ENCODE data around the gene GRIK1.

Gene GRIK1

DNA sequence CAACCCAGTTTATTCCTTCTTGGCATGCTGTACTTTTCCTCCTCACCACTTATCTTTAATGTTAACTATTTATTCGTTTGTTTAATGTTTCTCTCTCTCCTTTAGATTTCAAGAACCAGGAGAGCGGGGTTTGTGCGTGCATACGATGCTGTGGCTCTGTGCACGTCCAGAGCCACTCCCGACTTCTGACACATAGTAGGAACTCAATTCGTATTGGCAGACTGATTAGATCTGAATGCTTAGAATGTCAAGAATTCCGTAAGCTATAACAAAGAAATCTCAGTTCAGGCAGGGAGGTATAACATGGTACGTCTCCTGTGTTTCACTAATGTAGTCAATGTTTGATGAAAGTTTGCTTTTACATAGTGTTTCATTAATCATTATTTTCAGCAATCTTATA lies 7.3 kb upstream of the GRIK1 start:
- Histone ChIP-seq H4K20me1 (ENCODE audit: insufficient read depth, low read length) (no peaks in the 10 kb centered on the region), H3K9me3 (ENCODE audit: insufficient read depth, low read length, severe bottlenecking) (no peaks in the 10 kb centered on the region), H3K27me3 (ENCODE audit: insufficient read depth, low read length, poor library complexity) (no peaks in the 10 kb centered on the region), H3K9ac (ENCODE audit: low read depth, low read length) (no peak overlapping the region), H3K36me3 (ENCODE audit: insufficient read depth, low read length) (no peaks in the 10 kb centered on the region), H2AFZ (ENCODE audit: low read depth, low read length) (no peak overlapping the region), H3K4me1 (ENCODE audit: insufficient read depth, low read length) (no peaks in the 10 kb centered on the region), H3K4me3 (ENCODE audit: low read depth in 1 of 2, low read length in 2 of 2) (no peak overlapping the region), H3K79me2 (ENCODE audit: insufficient read depth, low read length) (no peaks in the 10 kb centered on the region), H3K4me2 (ENCODE audit: insufficient read depth, low read length) (no peak overlapping the region), H3K27ac (ENCODE audit: low read length) (no peak overlapping the region)
- DNase-seq (no peak), ATAC-seq (ENCODE audit: insufficient read depth, low read depth) (no peak)
- TF ChIP-seq, protein P1, sequence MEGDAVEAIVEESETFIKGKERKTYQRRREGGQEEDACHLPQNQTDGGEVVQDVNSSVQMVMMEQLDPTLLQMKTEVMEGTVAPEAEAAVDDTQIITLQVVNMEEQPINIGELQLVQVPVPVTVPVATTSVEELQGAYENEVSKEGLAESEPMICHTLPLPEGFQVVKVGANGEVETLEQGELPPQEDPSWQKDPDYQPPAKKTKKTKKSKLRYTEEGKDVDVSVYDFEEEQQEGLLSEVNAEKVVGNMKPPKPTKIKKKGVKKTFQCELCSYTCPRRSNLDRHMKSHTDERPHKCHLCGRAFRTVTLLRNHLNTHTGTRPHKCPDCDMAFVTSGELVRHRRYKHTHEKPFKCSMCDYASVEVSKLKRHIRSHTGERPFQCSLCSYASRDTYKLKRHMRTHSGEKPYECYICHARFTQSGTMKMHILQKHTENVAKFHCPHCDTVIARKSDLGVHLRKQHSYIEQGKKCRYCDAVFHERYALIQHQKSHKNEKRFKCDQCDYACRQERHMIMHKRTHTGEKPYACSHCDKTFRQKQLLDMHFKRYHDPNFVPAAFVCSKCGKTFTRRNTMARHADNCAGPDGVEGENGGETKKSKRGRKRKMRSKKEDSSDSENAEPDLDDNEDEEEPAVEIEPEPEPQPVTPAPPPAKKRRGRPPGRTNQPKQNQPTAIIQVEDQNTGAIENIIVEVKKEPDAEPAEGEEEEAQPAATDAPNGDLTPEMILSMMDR (IDR thresholded peaks at IDR 0.05; ENCODE audit: borderline replicate concordance, extremely low read depth, low read length, poor library complexity, severe bottlenecking): no peak
- TF ChIP-seq EZH2 (IDR thresholded peaks at IDR 0.05; ENCODE audit: borderline replicate concordance, low read depth, low read length, severe bottlenecking): no peak

DNA sequence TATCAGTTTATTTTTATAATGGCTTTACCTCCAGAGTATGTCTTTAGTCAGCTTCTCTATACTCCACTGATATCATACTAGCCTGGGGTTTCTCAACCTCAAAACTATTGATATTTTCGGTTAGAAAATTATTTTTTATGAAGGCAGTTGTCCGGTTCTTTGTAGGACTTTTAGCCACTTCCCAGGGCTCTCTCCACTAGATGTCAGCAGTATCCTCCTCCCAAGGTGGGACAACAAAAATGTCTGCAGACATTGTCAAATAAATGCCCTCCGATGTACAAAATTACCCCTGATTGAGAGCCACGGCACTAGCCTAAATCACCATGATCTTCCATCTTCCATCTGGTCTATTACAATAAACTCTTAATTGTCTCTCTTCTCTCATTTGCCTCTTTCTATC lies 4.1 kb upstream of the GRIK1 start:
- TF ChIP-seq EZH2 (IDR thresholded peaks at IDR 0.05; ENCODE audit: borderline replicate concordance, low read depth, low read length, severe bottlenecking): no peak
- TF ChIP-seq, protein P1 (IDR thresholded peaks at IDR 0.05; ENCODE audit: borderline replicate concordance, extremely low read depth, low read length, poor library complexity, severe bottlenecking): no peak
- no peak overlapping the region for H3K27ac ChIP-seq (ENCODE audit: low read length)
- no peaks in the 10 kb centered on the region for H3K36me3 ChIP-seq (ENCODE audit: insufficient read depth, low read length)
- H3K4me3 ChIP-seq (ENCODE audit: low read depth in 1 of 2, low read length in 2 of 2): no peak overlapping the region
- no peaks in the 10 kb centered on the region for H3K79me2 ChIP-seq (ENCODE audit: insufficient read depth, low read length)
- no peak overlapping the region for H3K4me2 ChIP-seq (ENCODE audit: insufficient read depth, low read length)
- no peaks in the 10 kb centered on the region for H3K4me1 ChIP-seq (ENCODE audit: insufficient read depth, low read length)
- no peak for ATAC-seq (ENCODE audit: insufficient read depth, low read depth)
- DNase-seq: no peak
- no peaks in the 10 kb centered on the region for H3K9me3 ChIP-seq (ENCODE audit: insufficient read depth, low read length, severe bottlenecking)
- no peak overlapping the region for H3K9ac ChIP-seq (ENCODE audit: low read depth, low read length)
- no peaks in the 10 kb centered on the region for H4K20me1 ChIP-seq (ENCODE audit: insufficient read depth, low read length)
- no peaks in the 10 kb centered on the region for H3K27me3 ChIP-seq (ENCODE audit: insufficient read depth, low read length, poor library complexity)
- H2AFZ ChIP-seq (ENCODE audit: low read depth, low read length): no peak overlapping the region

DNA sequence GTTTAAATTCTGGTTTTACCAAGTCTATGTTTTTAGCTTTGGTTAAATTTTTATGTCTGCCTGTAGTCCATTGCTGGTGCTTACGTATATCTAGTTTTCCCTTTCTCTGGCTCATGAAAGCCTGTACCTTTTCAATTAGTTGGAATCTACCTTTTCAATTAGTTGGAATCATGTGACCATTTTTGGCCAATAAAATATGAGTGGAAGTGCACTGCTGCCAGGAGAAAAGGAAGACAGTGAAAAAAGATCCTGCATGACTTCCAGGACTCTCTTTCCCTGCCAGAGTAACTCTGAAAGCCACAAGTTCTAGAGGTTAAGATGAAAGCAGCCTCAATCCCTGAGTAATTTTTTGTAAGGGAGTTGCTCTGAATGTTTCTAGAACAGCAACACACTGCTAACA lies 2.2 kb upstream of the GRIK1 start:
- Histone ChIP-seq H3K27ac (ENCODE audit: low read length) (no peak overlapping the region), H2AFZ (ENCODE audit: low read depth, low read length) (no peak overlapping the region), H3K4me1 (ENCODE audit: insufficient read depth, low read length) (no peaks in the 10 kb centered on the region), H3K4me2 (ENCODE audit: insufficient read depth, low read length) (no peak overlapping the region), H3K36me3 (ENCODE audit: insufficient read depth, low read length) (no peaks in the 10 kb centered on the region), H3K4me3 (ENCODE audit: low read depth in 1 of 2, low read length in 2 of 2) (no peak overlapping the region), H3K27me3 (ENCODE audit: insufficient read depth, low read length, poor library complexity) (no peaks in the 10 kb centered on the region), H3K9ac (ENCODE audit: low read depth, low read length) (no peak overlapping the region), H3K9me3 (ENCODE audit: insufficient read depth, low read length, severe bottlenecking) (no peaks in the 10 kb centered on the region), H3K79me2 (ENCODE audit: insufficient read depth, low read length) (no peaks in the 10 kb centered on the region), H4K20me1 (ENCODE audit: insufficient read depth, low read length) (no peaks in the 10 kb centered on the region)
- no peak for DNase-seq
- no peak for ATAC-seq (ENCODE audit: insufficient read depth, low read depth)
- TF ChIP-seq, protein P1 (IDR thresholded peaks at IDR 0.05; ENCODE audit: borderline replicate concordance, extremely low read depth, low read length, poor library complexity, severe bottlenecking): no peak
- no peak for TF ChIP-seq EZH2 (IDR thresholded peaks at IDR 0.05; ENCODE audit: borderline replicate concordance, low read depth, low read length, severe bottlenecking)

DNA sequence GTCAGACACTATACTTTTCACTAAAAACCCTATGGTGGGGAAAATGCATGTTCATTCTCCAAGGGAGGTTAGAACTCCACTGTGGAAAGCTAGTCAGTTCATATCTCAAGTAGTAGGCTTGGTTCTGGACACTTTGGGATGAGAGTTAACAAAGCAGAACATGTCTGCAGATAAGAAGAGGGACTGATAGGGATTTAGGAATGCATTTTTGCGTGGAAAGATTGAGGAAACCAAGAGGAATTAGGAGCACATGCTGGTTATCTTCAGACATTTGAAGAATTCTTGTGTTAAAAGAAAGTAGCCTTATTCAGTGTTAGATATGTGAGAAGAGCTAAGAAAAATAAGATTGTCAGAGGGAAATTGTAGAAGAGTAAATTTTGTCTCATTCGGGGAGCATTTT lies 1.2 kb upstream of the GRIK1 start:
- Histone ChIP-seq H4K20me1 (ENCODE audit: insufficient read depth, low read length) (no peaks in the 10 kb centered on the region), H3K4me1 (ENCODE audit: insufficient read depth, low read length) (no peaks in the 10 kb centered on the region), H3K27me3 (ENCODE audit: insufficient read depth, low read length, poor library complexity) (no peaks in the 10 kb centered on the region), H3K36me3 (ENCODE audit: insufficient read depth, low read length) (no peaks in the 10 kb centered on the region), H3K27ac (ENCODE audit: low read length) (no peak overlapping the region), H3K4me2 (ENCODE audit: insufficient read depth, low read length) (no peak overlapping the region), H2AFZ (ENCODE audit: low read depth, low read length) (no peak overlapping the region), H3K4me3 (ENCODE audit: low read depth in 1 of 2, low read length in 2 of 2) (no peak overlapping the region), H3K9ac (ENCODE audit: low read depth, low read length) (no peak overlapping the region), H3K79me2 (ENCODE audit: insufficient read depth, low read length) (no peaks in the 10 kb centered on the region), H3K9me3 (ENCODE audit: insufficient read depth, low read length, severe bottlenecking) (no peaks in the 10 kb centered on the region)
- DNase-seq (no peak), ATAC-seq (ENCODE audit: insufficient read depth, low read depth) (no peak)
- TF ChIP-seq, protein P1 (IDR thresholded peaks at IDR 0.05; ENCODE audit: borderline replicate concordance, extremely low read depth, low read length, poor library complexity, severe bottlenecking): no peak
- TF ChIP-seq EZH2 (IDR thresholded peaks at IDR 0.05; ENCODE audit: borderline replicate concordance, low read depth, low read length, severe bottlenecking): no peak
